HG03439 (cell line): ENCODE results near the gene UCN.
"Not testable (repeated sequence)": the region's sequence is repeated elsewhere in the genome, so short reads cannot be mapped to it uniquely, and the experiment has no call there.

Source experiments
- ATAC-seq: cut with Tn5 transposase; IDR thresholded peaks from one replicate; pipeline ENCODE4 v1.9.1; 2021; ENCODE audit warnings: mild to moderate bottlenecking, moderate library complexity; ENCODE audit not compliant: unreplicated experiment

UCN gene

DNA sequence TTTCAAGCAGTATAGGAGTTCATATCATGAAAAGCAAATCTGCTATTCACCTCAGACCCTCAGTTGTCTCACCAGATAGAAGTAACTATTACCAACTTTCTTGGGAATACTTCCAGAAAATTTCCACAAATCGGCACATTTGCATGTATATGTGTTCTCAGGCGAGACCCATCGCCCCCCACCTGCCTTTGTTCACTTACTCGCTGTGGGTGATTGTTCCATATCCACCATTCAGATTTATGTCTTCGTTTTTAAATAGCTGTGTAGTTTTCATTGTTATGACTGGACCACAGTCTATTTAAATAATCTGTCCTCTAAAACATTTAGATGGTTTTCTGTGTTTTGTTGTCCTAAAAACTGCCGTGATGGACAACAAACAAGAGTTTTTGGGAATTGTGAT lies 22.8 kb downstream of the UCN start:
- no peak for ATAC-seq

DNA sequence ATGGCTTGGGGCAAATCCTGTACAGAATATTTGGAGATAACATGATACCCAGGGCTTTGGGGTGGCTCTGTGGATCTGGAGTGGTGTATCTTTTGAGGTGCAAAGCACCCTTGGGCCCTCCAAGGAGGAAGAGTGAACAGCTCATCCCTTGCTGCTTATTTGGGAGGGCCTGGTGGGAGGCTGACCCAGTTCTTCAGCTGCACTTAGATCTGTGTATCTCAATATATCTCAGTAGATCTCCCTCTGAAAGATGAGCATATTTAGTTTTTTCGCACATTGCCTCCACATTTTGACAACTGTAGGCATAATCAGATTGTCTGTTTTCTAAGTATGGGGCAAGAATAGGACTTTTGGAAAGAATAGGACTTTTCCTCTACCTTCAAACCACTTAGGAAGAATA lies 23.2 kb downstream of the UCN start:
- no peak for ATAC-seq

DNA sequence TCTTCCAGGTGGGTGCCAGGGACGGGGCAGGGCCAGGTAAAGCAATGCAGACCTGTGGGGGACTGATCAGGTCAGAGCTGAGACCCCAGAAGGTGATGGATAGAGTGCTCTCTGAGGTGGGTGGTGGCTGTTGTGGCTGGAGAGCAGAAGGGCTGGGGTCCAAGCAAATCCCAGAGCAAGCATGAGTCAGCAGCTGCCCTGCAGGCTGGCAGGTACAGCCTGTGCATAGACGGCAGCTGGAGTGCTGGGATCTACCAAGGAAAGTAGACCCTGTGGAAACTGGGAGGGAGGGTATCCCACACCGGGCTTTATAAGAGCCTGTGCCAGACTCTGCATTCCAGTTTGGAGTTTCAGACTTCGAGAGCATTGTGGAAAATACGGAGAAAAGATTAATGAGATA lies 25.4 kb downstream of the UCN start:
- no peak for ATAC-seq

DNA sequence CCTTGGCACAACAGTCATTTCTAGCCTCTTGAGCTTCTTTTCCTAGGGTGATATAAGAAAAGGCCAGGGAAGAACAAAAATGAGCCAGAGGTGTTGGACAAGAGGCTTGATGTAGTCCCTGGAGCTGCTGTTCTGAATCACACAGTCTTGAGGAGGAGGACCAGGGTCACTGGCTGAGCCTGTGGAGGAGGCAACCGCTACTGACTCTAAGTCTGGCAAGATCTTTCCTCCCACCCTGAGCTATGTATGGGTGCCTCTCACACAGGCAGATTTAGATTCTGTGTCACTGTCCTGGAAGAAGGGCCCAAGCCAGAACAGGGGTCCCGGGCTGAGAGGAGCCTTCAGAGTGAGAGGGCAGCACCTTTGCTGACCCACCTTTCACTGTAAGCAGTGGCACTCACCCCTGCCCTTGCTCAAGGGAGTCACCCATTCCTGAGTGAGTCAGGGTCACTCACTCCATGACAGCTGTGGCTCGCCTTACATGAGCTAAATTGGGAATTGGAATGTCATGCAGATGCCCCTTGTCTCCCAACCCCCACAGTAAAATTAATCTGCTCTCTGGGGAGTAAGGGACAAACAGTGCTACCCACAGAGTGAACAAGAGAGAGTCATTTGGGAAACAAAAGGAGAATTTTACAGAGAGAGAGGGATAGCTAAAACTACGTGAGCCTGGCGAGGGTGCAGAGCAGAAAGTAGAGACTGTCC lies 26.2 kb downstream of the UCN start, which contains the start of gene TRIM54:
TRIM54 (plus strand) TSS at position 575 of the 705 bp plus-strand sequence. CDS start 303 bp downstream, outside the sequence.
- no peak for ATAC-seq

DNA sequence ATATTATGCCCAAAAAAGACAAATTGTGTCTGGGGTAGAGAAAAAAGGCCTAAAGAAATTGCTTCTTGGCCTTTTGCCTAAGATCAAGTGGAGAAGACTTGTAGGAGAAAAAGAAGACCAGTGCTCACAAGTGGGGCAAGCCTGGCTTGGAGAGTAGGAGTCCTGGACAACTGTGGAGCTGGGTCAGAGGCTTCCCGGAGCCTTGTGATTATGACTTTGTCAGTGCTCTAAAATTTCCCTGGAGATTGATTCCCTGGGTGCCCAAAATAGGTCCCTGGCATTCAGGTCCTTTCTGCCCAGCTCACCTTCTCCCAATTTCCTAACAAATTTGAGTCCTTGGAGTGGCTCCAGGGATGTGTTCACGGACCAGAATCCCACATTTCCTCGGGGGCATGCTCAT lies 26.8 kb downstream of the UCN start:
- no peak for ATAC-seq

DNA sequence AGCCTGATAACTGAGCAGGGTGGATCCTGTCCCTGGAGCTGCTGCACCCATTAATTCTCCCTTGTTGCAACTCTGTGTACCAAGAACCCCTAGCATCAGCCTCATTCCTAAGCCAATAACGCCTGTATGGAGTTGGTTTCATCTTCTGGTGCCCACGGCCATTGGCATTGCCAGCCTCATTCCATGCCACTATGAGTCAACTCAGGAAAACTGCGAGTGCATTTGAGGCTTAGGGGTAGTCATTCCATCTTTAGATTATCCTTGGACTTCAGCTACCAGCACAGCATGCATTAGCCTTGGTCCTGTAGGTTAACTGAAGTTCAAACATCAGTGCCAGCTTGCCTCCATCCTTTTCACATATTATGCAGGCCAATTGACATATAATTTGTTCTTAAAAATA lies 27.4 kb downstream of the UCN start:
- no peak for ATAC-seq

DNA sequence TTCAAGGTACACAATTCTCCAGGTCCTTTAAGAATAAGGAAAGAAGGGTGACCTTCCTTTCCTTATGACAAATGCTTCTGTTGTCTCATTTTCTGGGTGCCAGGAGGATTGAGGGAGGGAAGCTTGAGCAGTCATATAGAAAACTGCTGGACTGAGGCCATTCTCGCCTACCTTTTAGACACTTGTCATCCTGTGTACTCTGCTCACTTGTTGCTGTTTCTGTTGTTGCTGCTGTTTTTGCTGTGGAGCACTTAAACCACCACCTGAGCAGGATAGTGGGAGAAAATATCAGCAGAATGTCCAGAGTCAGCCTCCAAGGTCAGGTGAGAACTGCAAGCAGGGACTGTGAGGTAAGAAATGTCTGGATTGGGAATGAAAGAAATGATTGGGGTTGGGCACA lies 30.2 kb downstream of the UCN start:
- no peak for ATAC-seq

DNA sequence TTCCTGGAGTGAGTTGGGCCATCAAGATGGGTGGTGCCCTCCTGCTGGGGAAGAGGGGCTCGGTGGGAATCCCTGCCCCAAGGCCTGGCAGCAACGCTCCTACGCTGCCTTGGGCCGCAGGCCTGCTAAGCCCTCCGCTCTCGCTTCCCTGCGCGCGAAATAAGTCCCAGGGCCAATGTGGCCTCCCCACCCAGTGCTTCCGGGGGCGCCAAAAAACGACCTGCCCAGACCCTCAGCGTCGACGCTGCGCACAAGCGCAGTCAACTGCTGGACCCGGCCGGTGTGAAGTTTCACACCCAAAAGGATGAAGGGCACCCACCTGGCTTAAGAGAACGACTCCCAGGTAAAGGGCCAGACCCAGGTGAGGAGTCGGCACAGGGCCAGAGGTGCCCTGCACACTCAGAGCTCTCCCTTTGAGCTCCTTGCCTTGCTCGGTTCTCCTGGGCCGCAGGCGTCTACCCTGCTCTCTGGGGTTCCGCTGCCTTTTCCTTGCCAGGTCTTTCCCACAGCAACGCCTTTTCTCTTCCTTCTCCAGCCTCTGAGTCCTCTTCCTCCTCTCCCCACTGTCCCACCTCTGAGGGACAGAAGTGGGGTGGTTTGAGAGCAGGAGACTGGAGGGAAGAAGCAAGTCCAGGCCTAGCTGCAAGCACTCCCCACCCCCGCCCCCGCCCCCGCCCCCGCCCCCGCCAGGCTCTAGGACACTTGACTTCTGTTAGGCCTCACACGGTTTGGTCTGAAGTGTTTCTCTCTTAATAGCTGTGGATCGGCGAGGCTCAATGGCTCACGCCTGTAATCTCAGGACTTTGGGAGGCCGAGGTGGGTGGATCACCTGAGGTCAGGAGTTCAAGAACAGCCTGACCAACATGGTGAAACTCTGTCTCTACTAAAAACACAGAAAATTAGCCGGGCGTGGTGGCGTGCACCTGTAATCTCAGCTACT lies 32.8 kb downstream of the UCN start, which contains the start of gene DNAJC5G:
DNAJC5G (plus strand) TSS at position 223 of the 940 bp plus-strand sequence. CDS start 1,296 bp downstream, outside the sequence.
- ATAC-seq: no peak

DNA sequence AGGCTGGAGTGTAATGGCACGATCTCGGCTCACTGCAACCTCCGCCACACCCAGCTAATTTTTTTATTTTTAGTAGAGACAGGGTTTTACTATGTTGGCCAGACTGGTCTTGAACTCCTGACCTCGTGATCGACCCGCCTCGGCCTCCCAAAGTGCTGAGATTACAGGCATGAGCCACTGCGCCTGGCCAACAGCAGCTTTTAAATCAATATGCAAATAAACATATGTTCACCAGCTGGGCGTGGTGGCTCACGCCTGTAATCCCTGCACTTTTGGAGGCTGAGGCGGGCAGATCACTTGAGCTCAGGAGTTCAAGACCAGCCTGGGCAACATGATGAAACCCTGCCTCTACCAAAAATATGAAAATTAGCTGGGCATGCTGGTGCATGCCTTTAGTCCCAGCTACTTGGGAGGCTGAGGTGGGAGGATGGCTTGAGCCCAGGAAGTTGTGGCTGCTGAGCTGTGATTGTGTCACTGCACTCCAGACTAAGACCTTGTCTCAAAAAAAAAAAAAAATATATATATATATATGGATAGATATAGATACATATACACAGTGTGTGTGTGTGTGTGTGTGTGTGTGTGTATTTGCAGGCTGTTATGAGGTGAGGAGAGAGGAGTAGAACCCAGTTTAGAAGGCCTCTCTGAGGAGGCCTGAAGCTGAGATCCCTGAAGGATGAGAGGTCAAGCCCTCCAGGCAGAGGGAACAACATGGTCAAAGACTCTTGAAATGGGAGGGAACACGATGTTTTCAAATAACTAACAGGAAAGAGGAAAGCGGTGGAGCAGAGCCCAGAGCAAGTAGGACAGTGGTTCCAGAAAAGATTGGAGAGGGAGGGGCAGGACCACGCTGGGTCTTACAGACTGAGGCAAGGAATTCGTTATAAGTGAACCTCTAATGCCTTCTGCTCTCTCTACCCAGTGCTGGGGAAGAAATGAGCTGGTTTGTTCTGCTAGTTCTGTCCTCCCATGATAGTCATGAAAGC lies 35.4 kb downstream of the UCN start:
- ATAC-seq: not testable (repeated sequence)

DNA sequence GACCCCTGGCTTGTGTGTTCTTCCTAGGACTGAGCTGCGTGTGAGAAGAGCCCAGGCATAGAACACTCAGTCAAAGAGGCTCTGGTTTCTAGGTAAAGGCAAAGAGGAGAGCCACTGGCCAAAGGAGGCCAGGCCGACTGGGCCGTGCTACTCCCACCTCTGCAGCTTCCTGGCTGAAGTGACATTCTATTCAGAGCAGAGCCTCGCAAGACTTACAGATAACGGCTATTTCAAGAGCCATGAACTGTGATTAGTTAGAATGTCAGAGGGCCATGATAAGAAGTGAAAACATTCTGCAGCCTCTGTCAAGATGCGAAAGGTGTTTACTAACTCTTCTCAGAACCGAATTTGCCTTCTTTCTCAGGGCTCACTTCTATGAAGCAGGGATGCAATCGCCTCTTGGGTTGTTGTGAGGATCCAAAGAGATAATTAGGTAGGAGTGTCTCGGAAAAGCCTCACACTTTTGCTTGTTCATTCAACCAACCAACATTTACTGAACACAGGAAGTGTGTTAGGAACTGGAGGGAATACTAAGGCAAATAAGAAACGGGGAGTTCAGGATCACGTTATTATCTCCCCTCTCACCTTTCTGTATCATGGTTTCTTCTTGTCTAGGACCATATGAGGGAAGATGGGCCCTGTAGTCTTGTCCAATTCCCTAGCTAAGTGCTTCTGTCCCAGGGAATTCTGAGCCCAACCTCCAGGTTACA lies 36.5 kb downstream of the UCN start:
- ATAC-seq: no peak

DNA sequence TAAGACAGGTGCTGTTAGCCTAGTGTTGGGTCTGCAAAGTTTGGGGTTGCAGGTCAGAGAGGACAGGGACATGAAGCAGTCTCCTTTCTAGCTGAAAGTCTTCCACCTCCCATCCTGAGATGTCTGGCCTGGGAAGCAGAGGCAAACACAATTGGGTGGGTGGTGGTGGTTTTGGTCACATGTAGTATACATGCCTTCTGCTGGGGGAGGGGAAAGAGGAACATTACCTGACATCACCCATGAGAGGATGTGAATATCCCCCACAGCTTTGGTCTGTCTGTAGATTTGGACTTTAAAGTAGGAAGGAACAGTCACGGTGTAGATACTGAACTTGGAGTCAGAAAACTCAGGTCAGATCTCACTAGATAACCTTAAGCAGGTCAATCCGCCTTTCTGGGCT lies 37.6 kb downstream of the UCN start:
- ATAC-seq: no peak

DNA sequence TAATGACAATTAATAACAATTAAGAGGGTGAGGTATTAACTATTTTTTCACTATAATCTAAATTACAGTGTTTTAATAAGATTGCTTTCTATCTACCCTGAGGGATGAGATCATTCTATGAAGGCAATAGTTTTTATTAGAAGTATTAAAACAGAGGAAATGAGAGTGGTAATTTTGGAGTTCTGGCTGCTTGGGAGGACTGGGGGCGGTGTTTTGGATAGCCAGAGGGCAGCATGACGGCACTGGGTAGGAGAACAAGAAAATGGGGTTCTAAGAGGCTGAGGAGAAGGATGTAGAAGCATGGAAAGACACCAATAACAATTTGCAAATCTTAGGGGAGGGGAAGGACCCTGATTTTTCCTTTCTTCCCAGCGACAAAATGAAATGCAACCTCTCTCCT lies 38.1 kb downstream of the UCN start:
- no peak for ATAC-seq

DNA sequence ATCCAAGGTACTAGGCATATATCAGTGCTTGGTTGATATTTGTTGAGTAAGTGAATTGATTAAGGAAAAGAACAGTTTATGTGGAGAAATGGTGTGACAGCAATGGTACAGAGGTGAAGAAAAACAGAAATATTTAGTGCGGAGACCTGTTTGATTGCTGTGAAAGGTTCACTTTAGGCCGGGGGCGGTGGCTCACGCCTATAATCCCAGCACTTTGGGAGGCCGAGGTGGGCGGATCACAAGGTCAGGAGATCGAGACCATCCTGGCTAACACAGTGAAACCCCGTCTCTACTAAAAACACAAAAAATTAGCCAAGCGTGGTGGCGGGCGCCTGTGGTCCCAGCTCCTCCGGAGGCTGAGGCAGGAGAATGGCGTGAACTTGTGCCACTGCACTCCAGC lies 39.9 kb downstream of the UCN start:
- not testable (repeated sequence) for ATAC-seq

DNA sequence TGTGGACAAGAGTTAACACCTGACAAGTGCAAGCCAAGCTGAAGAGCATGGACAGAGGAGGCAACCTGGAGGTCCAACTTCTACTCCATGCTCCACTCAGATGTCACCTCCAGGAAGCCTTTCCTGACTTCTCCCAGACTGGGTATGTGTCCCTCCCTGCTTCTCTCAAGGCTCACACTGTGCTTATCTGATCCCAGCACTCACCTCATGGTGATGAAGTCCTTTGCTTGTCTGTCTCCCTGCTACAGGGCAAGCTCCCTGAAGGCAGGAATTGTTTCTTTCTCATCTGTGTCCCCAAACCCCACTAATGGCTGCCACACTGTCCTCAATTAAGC lies 42.7 kb downstream of the UCN start:
- no peak for ATAC-seq

DNA sequence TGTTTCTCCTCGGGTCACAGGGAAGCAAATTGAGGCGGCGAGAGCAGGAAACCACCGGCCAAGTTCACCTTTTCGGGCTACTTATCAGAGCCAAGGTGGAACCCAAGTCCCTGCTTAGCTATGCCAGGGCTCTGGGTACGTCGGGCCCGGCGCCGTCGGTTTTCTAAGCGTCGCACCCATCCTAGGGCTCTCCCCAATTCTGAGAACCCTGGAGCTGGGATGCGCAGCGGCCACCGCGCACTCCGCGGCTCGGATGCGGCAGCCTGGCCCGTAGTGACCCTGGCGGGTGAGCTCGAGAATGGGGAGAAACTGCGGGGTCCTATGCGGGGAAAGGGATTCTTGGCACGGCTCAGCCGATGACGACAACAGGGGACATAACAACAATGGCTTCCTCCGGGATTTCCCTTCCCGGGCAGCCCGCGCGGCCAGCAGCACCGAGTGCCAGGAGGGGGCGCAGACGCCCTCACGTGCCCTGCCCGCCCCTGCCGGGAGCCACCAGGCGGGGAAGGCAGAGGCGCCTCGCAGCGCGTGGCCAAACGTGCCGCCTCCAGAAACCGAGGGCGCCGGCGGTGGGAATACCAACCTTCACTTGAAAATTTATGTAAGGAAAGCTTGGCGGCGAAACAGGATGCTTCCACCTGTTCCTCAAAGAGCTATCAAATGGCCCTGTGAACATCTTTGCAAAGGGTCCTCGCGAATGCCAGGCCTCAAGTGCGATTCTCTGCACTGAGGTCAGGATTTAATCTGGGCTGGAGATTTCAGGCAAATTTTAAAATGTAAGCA lies 43.3 kb downstream of the UCN start:
- no peak for ATAC-seq

DNA sequence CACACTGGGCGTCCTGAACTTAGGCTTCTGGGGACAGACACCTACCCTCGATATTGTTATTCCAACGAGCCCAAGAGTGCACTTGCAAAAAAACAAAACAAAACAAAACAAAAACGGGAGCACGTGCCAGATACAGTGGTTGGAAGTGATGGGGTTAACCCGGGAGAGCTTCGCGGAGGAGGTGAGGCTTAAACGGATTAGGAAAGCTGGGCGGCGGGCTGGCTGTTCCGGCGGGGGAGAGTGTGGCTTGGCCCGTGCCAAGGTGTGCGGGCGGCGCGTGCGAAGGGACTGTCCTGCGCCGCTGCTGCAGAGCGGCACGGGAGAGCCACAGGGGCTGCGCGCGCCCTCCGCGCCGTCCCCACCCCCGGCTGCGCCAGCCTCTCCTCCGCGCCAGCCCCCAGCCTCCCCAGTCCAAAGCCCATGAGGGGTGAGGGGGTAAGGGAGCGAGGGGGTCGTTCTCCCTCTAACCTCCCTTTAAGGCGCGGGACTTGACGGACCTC lies 43.9 kb downstream of the UCN start:
- ATAC-seq: no peak

DNA sequence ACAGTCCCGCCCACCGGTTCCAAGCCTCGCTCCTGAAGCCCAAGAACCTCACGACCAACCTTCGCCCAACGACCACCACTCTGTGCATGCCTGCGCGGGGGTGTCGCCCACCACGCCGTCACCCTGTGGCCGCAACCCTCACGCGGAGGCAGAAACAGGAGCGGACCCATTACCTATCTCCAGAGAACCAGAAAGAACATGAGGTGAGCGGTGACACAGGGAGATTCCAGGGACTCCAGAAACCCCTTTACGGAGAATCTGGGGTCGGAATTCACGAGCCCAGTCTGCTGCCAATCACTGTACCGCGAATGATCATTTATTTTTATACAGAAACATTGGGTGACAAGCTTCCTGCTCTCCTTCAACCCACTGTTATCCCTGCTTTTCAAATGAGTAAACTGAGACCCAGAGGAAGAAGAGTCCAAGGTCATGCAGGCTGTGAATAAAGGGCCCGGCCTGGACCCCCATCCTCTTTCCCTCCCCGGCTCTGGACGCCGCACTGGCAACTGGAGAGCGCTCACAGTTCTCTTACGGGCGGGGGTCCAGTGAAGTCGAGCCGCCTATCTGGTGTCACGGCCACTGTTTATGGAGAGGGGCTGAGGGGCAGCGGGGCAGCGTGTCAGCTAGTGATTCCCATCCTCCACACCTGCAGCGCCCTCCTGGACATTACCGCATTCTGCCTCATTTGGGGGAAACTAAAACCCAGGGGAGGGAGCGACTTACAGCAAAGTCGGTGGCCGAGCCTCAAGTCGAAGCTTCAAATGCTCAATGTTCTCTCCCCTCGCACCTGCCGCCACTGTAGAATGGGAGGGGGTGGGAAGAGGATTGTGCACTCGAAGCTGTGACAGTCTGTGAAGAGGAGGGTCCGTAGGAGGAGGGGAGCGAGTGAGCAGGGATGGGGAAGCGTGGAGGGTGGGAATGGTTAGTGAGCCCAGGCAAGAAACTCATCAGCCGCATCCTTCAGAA lies 44.7 kb downstream of the UCN start:
- no peak for ATAC-seq
